ENCODE data around the gene ZNF561. TPM values are rescaled to one million over a fixed set of nuclear protein-coding genes. Genes with fewer than 3 reads are reported as not detected.

Gene ZNF561
- total and polyA plus RNA-seq, 9 of the 15 experiments (the other 6 are each of a cell fraction or from before 2014, with no cell fraction given): 13.9 to 34.9 (median 23.6) TPM

DNA sequence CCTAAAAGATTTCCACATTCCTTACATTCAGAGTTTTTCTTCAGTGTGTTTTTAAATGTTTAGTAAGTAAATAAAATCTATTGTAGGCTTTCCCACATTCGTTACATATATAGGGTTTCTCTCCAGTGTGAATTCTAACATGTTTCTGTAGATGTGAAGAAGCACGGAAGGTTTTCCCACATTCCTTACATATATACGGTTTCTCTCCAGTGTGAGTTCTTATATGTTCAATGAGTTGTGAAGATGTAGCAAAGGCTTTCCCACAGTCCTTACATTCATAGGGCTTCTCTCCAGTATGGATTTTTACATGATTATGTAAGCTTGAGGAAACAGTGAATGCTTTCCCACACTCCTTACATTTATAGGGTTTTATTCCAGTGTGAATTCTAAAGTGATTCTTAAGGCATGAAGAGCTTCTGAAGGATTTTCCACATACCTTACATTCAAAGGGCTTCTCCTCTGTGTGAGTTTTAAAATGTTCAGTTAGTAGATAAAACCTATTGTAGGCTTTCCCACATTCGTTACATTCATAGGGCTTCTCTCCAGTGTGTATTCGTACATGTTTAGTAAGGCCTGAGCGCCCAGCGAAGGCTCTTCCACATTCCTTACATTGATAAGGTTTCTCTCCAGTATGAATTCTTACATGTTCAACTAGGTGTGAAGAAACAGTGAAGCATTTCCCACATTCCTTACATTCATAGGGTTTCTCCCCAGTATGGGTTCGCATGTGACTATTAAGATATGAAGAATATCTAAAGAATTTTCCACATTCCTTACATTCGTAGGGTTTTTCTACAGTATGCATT, 54.9 kb downstream of the ZNF561 start (continued):
- TF ChIP-seq, protein P1, sequence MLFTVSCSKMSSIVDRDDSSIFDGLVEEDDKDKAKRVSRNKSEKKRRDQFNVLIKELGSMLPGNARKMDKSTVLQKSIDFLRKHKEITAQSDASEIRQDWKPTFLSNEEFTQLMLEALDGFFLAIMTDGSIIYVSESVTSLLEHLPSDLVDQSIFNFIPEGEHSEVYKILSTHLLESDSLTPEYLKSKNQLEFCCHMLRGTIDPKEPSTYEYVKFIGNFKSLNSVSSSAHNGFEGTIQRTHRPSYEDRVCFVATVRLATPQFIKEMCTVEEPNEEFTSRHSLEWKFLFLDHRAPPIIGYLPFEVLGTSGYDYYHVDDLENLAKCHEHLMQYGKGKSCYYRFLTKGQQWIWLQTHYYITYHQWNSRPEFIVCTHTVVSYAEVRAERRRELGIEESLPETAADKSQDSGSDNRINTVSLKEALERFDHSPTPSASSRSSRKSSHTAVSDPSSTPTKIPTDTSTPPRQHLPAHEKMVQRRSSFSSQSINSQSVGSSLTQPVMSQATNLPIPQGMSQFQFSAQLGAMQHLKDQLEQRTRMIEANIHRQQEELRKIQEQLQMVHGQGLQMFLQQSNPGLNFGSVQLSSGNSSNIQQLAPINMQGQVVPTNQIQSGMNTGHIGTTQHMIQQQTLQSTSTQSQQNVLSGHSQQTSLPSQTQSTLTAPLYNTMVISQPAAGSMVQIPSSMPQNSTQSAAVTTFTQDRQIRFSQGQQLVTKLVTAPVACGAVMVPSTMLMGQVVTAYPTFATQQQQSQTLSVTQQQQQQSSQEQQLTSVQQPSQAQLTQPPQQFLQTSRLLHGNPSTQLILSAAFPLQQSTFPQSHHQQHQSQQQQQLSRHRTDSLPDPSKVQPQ (CRISPR knock-in tag; IDR thresholded peaks at IDR 0.05; ENCODE audit: borderline replicate concordance): no peak
- TF ChIP-seq MIER1 (IDR thresholded peaks at IDR 0.05; ENCODE audit: low read depth) (no peak), ZNF431 (CRISPR knock-in tag; IDR thresholded peaks at IDR 0.05) (no peak), ZNF274 (IDR thresholded peaks at IDR 0.05; ENCODE audit: borderline replicate concordance, low read depth, low read length) (peak; percentile 91), MCM3 (IDR thresholded peaks at IDR 0.05) (no peak), SMAD1 (IDR thresholded peaks at IDR 0.05; ENCODE audit: low read depth, low read length, partially characterized antibody) (no peak), GTF2F1 (IDR thresholded peaks at IDR 0.05; ENCODE audit: low read depth, low read length) (peak; percentile 86), TRIM24 (IDR thresholded peaks at IDR 0.05) (peak in 1 of 2 experiments; percentile 58; a peak in 1 of 4 replicates), ZFP30 (CRISPR knock-in tag; IDR thresholded peaks at IDR 0.05; ENCODE audit: borderline replicate concordance) (no peak), MYC (IDR thresholded peaks at IDR 0.05; ENCODE audit: low read depth, low read length) (no peak), MYC (CRISPR knock-in tag; IDR thresholded peaks at IDR 0.05; ENCODE audit: borderline replicate concordance, low read depth) (no peak), KLF10 (CRISPR knock-in tag; IDR thresholded peaks at IDR 0.05) (no peak), RBM14 (IDR thresholded peaks at IDR 0.05; ENCODE audit: borderline replicate concordance, insufficient read depth, low read depth, low read length) (no peak), CREBBP (IDR thresholded peaks at IDR 0.05; ENCODE audit: low read depth, low read length) (no peak), ZNF668 (CRISPR knock-in tag; IDR thresholded peaks at IDR 0.05) (no peak), ZNF551 (CRISPR knock-in tag; IDR thresholded peaks at IDR 0.05) (no peak)
- TF ChIP-seq, protein P2, sequence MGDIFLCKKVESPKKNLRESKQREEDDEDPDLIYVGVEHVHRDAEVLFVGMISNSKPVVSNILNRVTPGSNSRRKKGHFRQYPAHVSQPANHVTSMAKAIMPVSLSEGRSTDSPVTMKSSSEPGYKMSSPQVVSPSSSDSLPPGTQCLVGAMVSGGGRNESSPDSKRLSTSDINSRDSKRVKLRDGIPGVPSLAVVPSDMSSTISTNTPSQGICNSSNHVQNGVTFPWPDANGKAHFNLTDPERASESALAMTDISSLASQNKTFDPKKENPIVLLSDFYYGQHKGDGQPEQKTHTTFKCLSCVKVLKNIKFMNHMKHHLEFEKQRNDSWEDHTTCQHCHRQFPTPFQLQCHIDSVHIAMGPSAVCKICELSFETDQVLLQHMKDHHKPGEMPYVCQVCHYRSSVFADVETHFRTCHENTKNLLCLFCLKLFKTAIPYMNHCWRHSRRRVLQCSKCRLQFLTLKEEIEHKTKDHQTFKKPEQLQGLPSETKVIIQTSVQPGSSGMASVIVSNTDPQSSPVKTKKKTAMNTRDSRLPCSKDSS (IDR thresholded peaks at IDR 0.05; ENCODE audit: low read depth, partially characterized antibody): peak; percentile 96
- TF ChIP-seq, protein P3, sequence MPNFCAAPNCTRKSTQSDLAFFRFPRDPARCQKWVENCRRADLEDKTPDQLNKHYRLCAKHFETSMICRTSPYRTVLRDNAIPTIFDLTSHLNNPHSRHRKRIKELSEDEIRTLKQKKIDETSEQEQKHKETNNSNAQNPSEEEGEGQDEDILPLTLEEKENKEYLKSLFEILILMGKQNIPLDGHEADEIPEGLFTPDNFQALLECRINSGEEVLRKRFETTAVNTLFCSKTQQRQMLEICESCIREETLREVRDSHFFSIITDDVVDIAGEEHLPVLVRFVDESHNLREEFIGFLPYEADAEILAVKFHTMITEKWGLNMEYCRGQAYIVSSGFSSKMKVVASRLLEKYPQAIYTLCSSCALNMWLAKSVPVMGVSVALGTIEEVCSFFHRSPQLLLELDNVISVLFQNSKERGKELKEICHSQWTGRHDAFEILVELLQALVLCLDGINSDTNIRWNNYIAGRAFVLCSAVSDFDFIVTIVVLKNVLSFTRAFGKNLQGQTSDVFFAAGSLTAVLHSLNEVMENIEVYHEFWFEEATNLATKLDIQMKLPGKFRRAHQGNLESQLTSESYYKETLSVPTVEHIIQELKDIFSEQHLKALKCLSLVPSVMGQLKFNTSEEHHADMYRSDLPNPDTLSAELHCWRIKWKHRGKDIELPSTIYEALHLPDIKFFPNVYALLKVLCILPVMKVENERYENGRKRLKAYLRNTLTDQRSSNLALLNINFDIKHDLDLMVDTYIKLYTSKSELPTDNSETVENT (CRISPR knock-in tag; IDR thresholded peaks at IDR 0.05): no peak
- TF ChIP-seq, protein P4, sequence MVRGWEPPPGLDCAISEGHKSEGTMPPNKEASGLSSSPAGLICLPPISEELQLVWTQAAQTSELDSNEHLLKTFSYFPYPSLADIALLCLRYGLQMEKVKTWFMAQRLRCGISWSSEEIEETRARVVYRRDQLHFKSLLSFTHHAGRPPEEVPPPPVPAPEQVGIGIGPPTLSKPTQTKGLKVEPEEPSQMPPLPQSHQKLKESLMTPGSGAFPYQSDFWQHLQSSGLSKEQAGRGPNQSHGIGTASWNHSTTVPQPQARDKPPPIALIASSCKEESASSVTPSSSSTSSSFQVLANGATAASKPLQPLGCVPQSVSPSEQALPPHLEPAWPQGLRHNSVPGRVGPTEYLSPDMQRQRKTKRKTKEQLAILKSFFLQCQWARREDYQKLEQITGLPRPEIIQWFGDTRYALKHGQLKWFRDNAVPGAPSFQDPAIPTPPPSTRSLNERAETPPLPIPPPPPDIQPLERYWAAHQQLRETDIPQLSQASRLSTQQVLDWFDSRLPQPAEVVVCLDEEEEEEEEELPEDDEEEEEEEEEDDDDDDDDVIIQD (CRISPR knock-in tag; IDR thresholded peaks at IDR 0.05): no peak

Measured in K562 (cell line).